Right lobe of liver (tissue), 4 donors: ENCODE data around the gene HSPA14.

Source experiments
- CTCF ChIP-seq, 4 donors: fragments of 200-600 bp in 3 of 4; fragments of 450-650 bp in 1 of 4; IDR thresholded peaks; one replicate each; pipeline versions ENCODE4 v1.5.1 to v1.8.0; 2016 to 2022; ENCODE audit warnings: antibody characterized with exemption in 4 of 4, mild to moderate bottlenecking in 2 of 4
- POLR2A ChIP-seq: fragments of 450-650 bp; IDR thresholded peaks from one replicate; pipeline ENCODE4 v1.6.1; 2017; ENCODE audit warnings: antibody characterized with exemption, mild to moderate bottlenecking
- donor health status: DM: no; HTN: no; CAD: no.
- donor health status: DM: no; HTN: no; CAD: no.
- donor health status: DM: no; HTN: yes; CAD: no.

DNA sequence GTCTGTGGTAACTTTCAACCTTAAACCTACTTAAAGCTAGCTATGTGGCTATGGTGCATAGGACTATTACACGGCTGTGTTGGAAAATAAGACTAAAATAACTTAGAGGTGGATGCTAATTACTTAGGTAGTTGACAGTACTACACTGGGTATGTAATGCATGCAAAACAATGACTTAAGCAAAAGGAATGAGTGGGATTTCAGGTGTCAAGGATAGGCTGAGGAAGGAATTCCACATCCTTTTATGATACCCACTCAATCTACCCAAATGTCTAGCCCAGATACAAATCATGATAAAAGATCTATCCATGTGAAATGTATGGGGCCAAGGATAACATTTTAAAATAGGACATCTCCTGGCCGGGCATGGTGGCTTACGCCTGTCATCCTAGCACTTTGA, 14.1 kb upstream of the HSPA14 start:
- TF ChIP-seq CTCF (IDR thresholded peaks at IDR 0.05) = no peak
- TF ChIP-seq POLR2A = no peak
